Inflammatory macrophage treated with lipopolysaccharide for 4 hours (primary cell): ENCODE measurements around the gene DPH5.
"Not testable (repeated sequence)": the region's sequence is repeated elsewhere in the genome, so short reads cannot be mapped to it uniquely, and the experiment has no call there.

Experiments
- DNase-seq: peaks from one replicate; pipeline ENCODE4 v3.0.0-alpha.2; 2020

The DPH5 gene

GRCh38 chr1:100976936-100977335 lies 48.6 kb downstream of the DPH5 start:
- no peak for DNase-seq

GRCh38 chr1:100972185-100972584 lies 53.4 kb downstream of the DPH5 start:
- DNase-seq: no peak

- no peak for DNase-seq
These were observed 54.6 kb downstream of the DPH5 start for GRCh38 chr1:100971021-100971420.

- no peak for DNase-seq
These were observed 56.3 kb downstream of the DPH5 start for GRCh38 chr1:100969327-100969726.

- DNase-seq: no peak
These were observed 57.0 kb downstream of the DPH5 start for GRCh38 chr1:100968621-100969020.

GRCh38 chr1:100960098-100960497 lies 65.5 kb downstream of the DPH5 start:
- no peak for DNase-seq

- DNase-seq: no peak
These were observed 66.0 kb downstream of the DPH5 start for GRCh38 chr1:100959502-100960060.

- no peak for DNase-seq
These were observed 70.3 kb downstream of the DPH5 start for GRCh38 chr1:100955322-100955721.

GRCh38 chr1:100953960-100954730 lies 71.4 kb downstream of the DPH5 start:
- DNase-seq: no peak

- DNase-seq: not testable (repeated sequence)
These were observed 72.6 kb downstream of the DPH5 start for GRCh38 chr1:100952970-100953369.

GRCh38 chr1:100952104-100952745 lies 73.4 kb downstream of the DPH5 start:
- no peak for DNase-seq

GRCh38 chr1:100950781-100951180 lies 74.8 kb downstream of the DPH5 start:
- DNase-seq: no peak

GRCh38 chr1:100950337-100950736 lies 75.2 kb downstream of the DPH5 start:
- DNase-seq: no peak

GRCh38 chr1:100949515-100950158 lies 75.9 kb downstream of the DPH5 start:
- DNase-seq: not testable (repeated sequence)

- not testable (repeated sequence) for DNase-seq
These were observed 76.7 kb downstream of the DPH5 start for GRCh38 chr1:100948721-100949405.

GRCh38 chr1:100947816-100948215 lies 77.8 kb downstream of the DPH5 start:
- not testable (repeated sequence) for DNase-seq

GRCh38 chr1:100946064-100946463 lies 79.5 kb downstream of the DPH5 start:
- not testable (repeated sequence) for DNase-seq

- DNase-seq: no peak
These were observed 82.1 kb downstream of the DPH5 start for GRCh38 chr1:100943533-100943932.

- DNase-seq: no peak
These were observed 83.1 kb downstream of the DPH5 start for GRCh38 chr1:100942304-100943046.

- DNase-seq: no peak
These were observed 83.9 kb downstream of the DPH5 start for GRCh38 chr1:100941580-100942216.

- DNase-seq: peak; percentile 32
These were observed 84.5 kb downstream of the DPH5 start for GRCh38 chr1:100941098-100941527.
